Transverse colon (tissue), 4 donors: ENCODE data around the gene CCT4. TPM values are rescaled to one million over a fixed set of nuclear protein-coding genes. Genes with fewer than 3 reads are reported as not detected.

Experiments
- DNase-seq: peaks from one replicate; pipeline ENCODE4 v3.0.0-alpha.2; 2019
- H3K27ac ChIP-seq, 4 donors: fragments of 200-600 bp; sonication (generic); 2 replicates each; pipeline ENCODE4 v1.5.1; 2016 to 2018; ENCODE audit warnings: inconsistent platforms in 4 of 4
- H3K27me3 ChIP-seq: fragments of 200-600 bp; sonication (generic); 2 replicates; pipeline ENCODE4 v1.5.1; 2017; ENCODE audit warnings: inconsistent platforms
- H3K36me3 ChIP-seq, 4 donors: fragments of 200-600 bp; sonication (generic); 2 replicates each; pipeline ENCODE4 v1.5.1; 2017 to 2019; ENCODE audit warnings: inconsistent platforms in 4 of 4
- H3K4me1 ChIP-seq, 4 donors: fragments of 200-600 bp; sonication (generic); 2 replicates each; pipeline ENCODE4 v1.5.1; 2017 to 2020; ENCODE audit warnings: inconsistent platforms in 4 of 4
- H3K4me3 ChIP-seq, 4 donors: fragments of 200-600 bp; sonication (generic); 1 replicate in 1 of 4; 2 replicates in 3 of 4; pipeline versions ENCODE4 v1.5.1 to v1.6.1; 2017 to 2019; ENCODE audit warnings: inconsistent platforms in 4 of 4
- H3K9me3 ChIP-seq, 2 donors: fragments of 200-600 bp; sonication (generic); 2 replicates each; pipeline ENCODE4 v1.5.1; 2017 to 2019; ENCODE audit warnings: inconsistent platforms in 2 of 2
- EP300 ChIP-seq: sonication (generic); formaldehyde crosslinking; IDR thresholded peaks from one replicate; pipeline ENCODE4 v1.6.1; 2017; ENCODE audit warnings: antibody characterized with exemption, low read depth
- POLR2A ChIP-seq: fragments of 450-650 bp; IDR thresholded peaks from one replicate; pipeline ENCODE4 v1.6.1; 2016; ENCODE audit warnings: antibody characterized with exemption, mild to moderate bottlenecking, moderate library complexity
- POLR2AphosphoS5 ChIP-seq, 3 donors: sonication (generic); formaldehyde crosslinking; IDR thresholded peaks; one replicate each; pipeline ENCODE4 v1.6.1; 2016; ENCODE audit warnings: antibody characterized with exemption in 3 of 3
- WGBS, 2 donors: methylation state at CpG; one replicate each; pipeline ENCODE4 v1.1.5; 2018; ENCODE audit warnings: low coverage in 1 of 2; 5-methylcytosine and 5-hydroxymethylcytosine counted together
- in situ Hi-C, 4 donors: fragments of 200-750 bp; cut with MboI; loops; one replicate each; pipeline versions ENCODE4 v1.15.0 to v1.15.1; 2017; ENCODE audit warnings: low sequenced_read_pairs in 3 of 4, low pct_ligation_motif_present in 1 of 4, low pct_unique_long_range_greater_than_20kb in 1 of 4
- intact Hi-C: fragments of 100-400 bp; cut with DNase I; formaldehyde crosslinking; loops from one replicate; pipeline ENCODE4 v1.15.1; 2023; ENCODE audit warnings: low total_unique reads
- total RNA-seq, 4 donors: library from RNA; depleted of rRNA; stranded (reverse); fragments of >200 nt; gene quantifications; one replicate each; pipeline ENCODE4 v1.1.0, GENCODE V29; 2016
- TF ChIP-seq, protein P1 (sequence below), 5 experiments: fragments of 200-600 bp in 3 of 5; fragments of 450-650 bp in 2 of 5; sonication (generic) in 3 of 5; IDR thresholded peaks; 1 replicate in 2 of 5; 2 replicates in 3 of 5; pipeline ENCODE4 v1.5.1; 2016 to 2017; ENCODE audit warnings: antibody characterized with exemption in 5 of 5, inconsistent platforms in 3 of 5, mild to moderate bottlenecking in 2 of 5, moderate library complexity in 1 of 5

The CCT4 gene
- total RNA-seq, 4 donors from 2014 or later: 31.2 to 52.7 (median 40.1) TPM

DNA sequence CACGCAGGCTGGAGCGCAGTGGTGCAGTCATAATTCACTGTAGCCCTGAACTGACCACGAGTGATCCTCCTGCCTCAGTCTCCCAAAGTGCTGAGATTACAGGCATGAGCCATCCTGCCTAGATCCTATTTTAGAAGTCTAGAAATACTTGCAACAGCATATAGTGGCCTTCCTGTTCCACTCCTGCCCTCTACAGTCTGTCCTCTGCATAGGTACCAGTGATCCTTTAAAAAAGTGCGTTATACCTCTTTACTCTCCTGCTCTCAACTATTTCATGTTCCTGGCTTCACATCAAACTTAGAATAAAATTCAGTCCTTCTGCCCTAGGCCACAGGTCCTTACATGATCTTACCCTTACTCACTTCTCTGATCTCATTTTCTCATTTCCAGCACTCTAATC, 23.1 kb upstream of the CCT4 start:
- TF ChIP-seq POLR2AphosphoS5 (IDR thresholded peaks at IDR 0.05): no peak
- no peak for TF ChIP-seq POLR2A
- TF ChIP-seq EP300: no peak
- intact Hi-C loops (no loop called here), in situ Hi-C loops (loop anchor here in 1 of 4 donors (10.0 kb wide), 1 partner anchor 503 kb away; no protein-coding TSS in a partner anchor)
- Histone ChIP-seq H3K27ac (no peak overlapping the region), H3K27me3 (no peaks in the 10 kb centered on the region), H3K4me1 (peaks cover under 1 to 10% (median 4%) of the 10 kb centered on the region in 4 donors), H3K9me3 (no peaks in the 10 kb centered on the region), H3K4me3 (no peak overlapping the region), H3K36me3 (no peaks in the 10 kb centered on the region)
- DNase-seq: no peak
- WGBS, 2 donors: 91 to 94% methylated on average over 1 to 4 of the region's 4 CpGs

DNA sequence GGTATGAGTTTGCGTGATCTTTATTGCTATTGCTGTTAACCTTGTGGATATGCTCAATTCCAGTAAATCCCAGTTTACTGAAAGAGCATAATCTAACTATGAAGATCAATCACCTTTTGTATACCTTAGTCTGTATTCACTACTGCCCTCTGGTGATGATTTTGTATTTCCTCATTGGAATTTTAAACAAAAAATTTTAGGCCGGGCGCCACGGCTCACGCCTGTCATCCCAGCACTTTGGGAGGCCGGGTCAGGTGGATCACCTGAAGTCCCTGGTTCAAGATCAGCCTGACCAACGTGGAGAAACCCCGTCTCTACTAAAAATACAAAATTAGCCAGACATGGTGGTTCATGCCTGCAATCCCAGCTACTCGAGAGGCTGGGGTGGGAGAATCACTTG, 22.1 kb upstream of the CCT4 start:
- H3K4me1 ChIP-seq: peaks cover 5 to 15% (median 8%) of the 10 kb centered on the region in 4 donors
- TF ChIP-seq, protein P1, sequence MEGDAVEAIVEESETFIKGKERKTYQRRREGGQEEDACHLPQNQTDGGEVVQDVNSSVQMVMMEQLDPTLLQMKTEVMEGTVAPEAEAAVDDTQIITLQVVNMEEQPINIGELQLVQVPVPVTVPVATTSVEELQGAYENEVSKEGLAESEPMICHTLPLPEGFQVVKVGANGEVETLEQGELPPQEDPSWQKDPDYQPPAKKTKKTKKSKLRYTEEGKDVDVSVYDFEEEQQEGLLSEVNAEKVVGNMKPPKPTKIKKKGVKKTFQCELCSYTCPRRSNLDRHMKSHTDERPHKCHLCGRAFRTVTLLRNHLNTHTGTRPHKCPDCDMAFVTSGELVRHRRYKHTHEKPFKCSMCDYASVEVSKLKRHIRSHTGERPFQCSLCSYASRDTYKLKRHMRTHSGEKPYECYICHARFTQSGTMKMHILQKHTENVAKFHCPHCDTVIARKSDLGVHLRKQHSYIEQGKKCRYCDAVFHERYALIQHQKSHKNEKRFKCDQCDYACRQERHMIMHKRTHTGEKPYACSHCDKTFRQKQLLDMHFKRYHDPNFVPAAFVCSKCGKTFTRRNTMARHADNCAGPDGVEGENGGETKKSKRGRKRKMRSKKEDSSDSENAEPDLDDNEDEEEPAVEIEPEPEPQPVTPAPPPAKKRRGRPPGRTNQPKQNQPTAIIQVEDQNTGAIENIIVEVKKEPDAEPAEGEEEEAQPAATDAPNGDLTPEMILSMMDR (IDR thresholded peaks at IDR 0.05): peak in 3 of 5 experiments; percentile 17 to 25 (median 18)
- TF ChIP-seq POLR2AphosphoS5 (IDR thresholded peaks at IDR 0.05): no peak
- H3K4me3 ChIP-seq: no peak overlapping the region
- no peaks in the 10 kb centered on the region for H3K36me3 ChIP-seq
- no peak for DNase-seq
- intact Hi-C loops (no loop called here), in situ Hi-C loops (loop anchor here in 1 of 4 donors (10.0 kb wide), 1 partner anchor 504 kb away; no protein-coding TSS in a partner anchor)
- no peaks in the 10 kb centered on the region for H3K27me3 ChIP-seq
- 63 to 65% methylated on average over 5 to 9 of the region's 9 CpGs for WGBS, 2 donors
- no peak overlapping the region for H3K27ac ChIP-seq
- no peaks in the 10 kb centered on the region for H3K9me3 ChIP-seq

DNA sequence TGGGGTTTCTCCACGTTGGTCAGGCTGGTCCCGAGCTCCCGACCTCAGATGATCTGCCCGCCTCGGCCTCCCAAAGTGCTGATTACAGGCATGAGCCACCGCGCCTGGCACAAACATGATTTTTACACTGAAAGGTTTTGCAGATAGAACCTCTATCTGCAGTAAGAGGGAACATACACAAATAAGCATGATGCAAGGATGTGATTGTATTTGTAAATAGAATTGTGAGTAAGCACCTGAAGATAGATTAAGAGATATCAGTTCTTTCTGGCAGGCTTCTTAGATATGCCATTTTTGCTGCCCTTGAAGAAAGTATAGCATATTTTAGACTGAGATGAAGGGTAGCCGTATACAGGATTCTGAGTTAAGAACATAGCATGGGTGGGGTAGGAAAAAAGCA, 20.7 kb upstream of the CCT4 start:
- Histone ChIP-seq H3K4me3 (no peak overlapping the region), H3K4me1 (peaks cover 5 to 22% (median 11%) of the 10 kb centered on the region in 4 donors), H3K9me3 (no peaks in the 10 kb centered on the region), H3K36me3 (no peaks in the 10 kb centered on the region), H3K27ac (no peak overlapping the region), H3K27me3 (no peaks in the 10 kb centered on the region)
- WGBS, 2 donors: 94 to 95% methylated on average over 3 to 8 of the region's 8 CpGs
- DNase-seq: no peak
- in situ Hi-C loops: no loop called here
- intact Hi-C loops: no loop called here
- TF ChIP-seq, protein P1 (IDR thresholded peaks at IDR 0.05): no peak
- TF ChIP-seq EP300: no peak
- no peak for TF ChIP-seq POLR2AphosphoS5 (IDR thresholded peaks at IDR 0.05)

DNA sequence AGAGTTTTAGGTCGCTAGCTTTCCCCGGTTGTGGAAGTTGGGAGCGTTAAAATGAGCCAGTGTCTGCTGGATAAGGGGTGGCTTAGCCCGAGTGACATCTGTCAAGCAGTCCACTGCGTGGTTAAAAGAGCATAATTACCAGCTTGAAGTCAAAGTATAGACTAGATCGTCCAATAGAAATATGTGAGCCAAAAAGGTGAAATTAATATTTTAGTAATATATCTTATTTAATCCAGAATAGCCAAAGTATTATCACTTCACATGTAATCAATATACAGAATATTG, 17.7 kb upstream of the CCT4 start:
- no peak for DNase-seq
- H3K4me3 ChIP-seq: peak overlapping the region; percentile 69 to 71 (median 70)
- H3K27me3 ChIP-seq: no peaks in the 10 kb centered on the region
- 0 to 3% methylated on average over 5 to 6 of the region's 6 CpGs for WGBS, 2 donors
- H3K36me3 ChIP-seq: no peaks in the 10 kb centered on the region
- H3K27ac ChIP-seq: peak overlapping the region in 3 of 4 donors; percentile 72 to 80 (median 74)
- H3K4me1 ChIP-seq: peaks cover 5 to 22% (median 11%) of the 10 kb centered on the region in 4 donors
- intact Hi-C loops: no loop called here
- no peaks in the 10 kb centered on the region for H3K9me3 ChIP-seq
- TF ChIP-seq POLR2A (no peak), POLR2AphosphoS5 (IDR thresholded peaks at IDR 0.05) (no peak)
- TF ChIP-seq, protein P1 (IDR thresholded peaks at IDR 0.05): no peak
- in situ Hi-C loops: no loop called here
